Right lobe of liver (tissue), 6 donors: Measurements from ENCODE around the gene KLC1. TPM values are rescaled to one million over a fixed set of nuclear protein-coding genes. Genes with fewer than 3 reads are reported as not detected.

Source experiments
- ATAC-seq, 4 donors: fragments of 200-7000 bp; cut with Tn5 transposase; one replicate each; pipeline ENCODE4 v1.9.1; 2020; ENCODE audit warnings: mild to moderate bottlenecking in 4 of 4, moderate library complexity in 4 of 4
- DNase-seq, 3 donors: peaks; one replicate each; pipeline ENCODE4 v3.0.0-alpha.2; 2020
- H3K27ac ChIP-seq, 3 donors: fragments of 200-600 bp; one replicate each; pipeline ENCODE4 v1.8.0; 2022
- H3K27me3 ChIP-seq, 2 donors: fragments of 200-600 bp; one replicate each; pipeline ENCODE4 v1.8.0; 2022
- H3K36me3 ChIP-seq, 4 donors: fragments of 200-600 bp; sonication (generic) in 1 of 4; one replicate each; pipeline versions ENCODE4 v1.5.1 to v1.8.0; 2017 to 2022; ENCODE audit warnings: control low read depth in 1 of 4
- H3K4me1 ChIP-seq, 4 donors: fragments of 200-600 bp; sonication (generic) in 1 of 4; one replicate each; pipeline versions ENCODE4 v1.5.1 to v1.8.0; 2017 to 2022; ENCODE audit warnings: control low read depth in 1 of 4
- H3K4me3 ChIP-seq, 3 donors: fragments of 200-600 bp; one replicate each; pipeline ENCODE4 v1.8.0; 2022
- H3K9me3 ChIP-seq, 4 donors: fragments of 200-600 bp; sonication (generic) in 1 of 4; one replicate each; pipeline versions ENCODE4 v1.5.1 to v1.8.0; 2017 to 2022; ENCODE audit warnings: control low read depth in 1 of 4
- POLR2A ChIP-seq: fragments of 450-650 bp; IDR thresholded peaks from one replicate; pipeline ENCODE4 v1.6.1; 2017; ENCODE audit warnings: antibody characterized with exemption, mild to moderate bottlenecking
- WGBS: methylation state at CpG from one replicate; pipeline ENCODE4 v1.1.6; 2018; ENCODE audit warnings: low coverage, low lambda C conversion rate; ENCODE audit not compliant: insufficient coverage; ENCODE audit errors: missing lambda C conversion rate; 5-methylcytosine and 5-hydroxymethylcytosine counted together
- intact Hi-C, 2 donors: fragments of 100-400 bp; cut with DNase I; formaldehyde crosslinking; loops; one replicate each; pipeline versions ENCODE4 v1.11.2 to v1.14.1; 2022
- total RNA-seq, 6 experiments: library from RNA; depleted of rRNA in 2 of 6; stranded (reverse); fragments of >200 nt in 2 of 6; fragmentation: NEBNext Ultra II Directional in 3 of 6; extraction: Animal tissue kit (Norgen Biotek cat#: 25700) in 3 of 6; gene quantifications; one replicate each; pipeline versions ENCODE4 v1.1.0 to v1.2.4, GENCODE V29; 2016 to 2023
- TF ChIP-seq, protein P1 (sequence below), 4 donors: fragments of 200-600 bp in 3 of 4; fragments of 450-650 bp in 1 of 4; IDR thresholded peaks; one replicate each; pipeline versions ENCODE4 v1.5.1 to v1.8.0; 2016 to 2022; ENCODE audit warnings: antibody characterized with exemption in 4 of 4, mild to moderate bottlenecking in 2 of 4
- donor health status: DM: no; HTN: yes; CAD: no.
- donor health status: DM: no; HTN: no; CAD: no.
- donor health status: DM: no; HTN: no; CAD: no.
- donor health status: DM: no; HTN: yes; CAD: no.
- donor health status: DM: no; HTN: yes; CAD: no.

Gene KLC1
- total RNA-seq, 6 experiments from 2014 or later = 45.8 to 78.9 (median 58.0) TPM

DNA sequence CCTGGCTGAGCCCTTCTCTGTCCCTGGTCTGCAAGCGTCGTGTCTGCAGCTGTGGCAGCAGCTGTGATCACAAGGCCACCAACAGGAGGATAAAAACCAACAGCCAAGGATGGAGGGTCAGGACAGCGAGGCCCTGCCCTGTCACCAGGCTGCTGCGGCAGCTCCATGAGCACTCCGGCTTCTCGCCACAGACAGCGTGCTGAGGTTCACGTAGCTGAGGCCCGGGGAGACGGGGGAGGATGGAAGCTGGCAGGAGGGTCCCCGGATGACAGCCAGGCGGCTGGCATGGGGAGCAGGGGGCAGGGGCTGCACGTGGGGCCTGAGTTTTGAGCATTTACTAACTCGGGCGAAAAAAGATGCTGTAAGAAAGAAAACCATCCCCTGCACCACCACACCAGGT is 80.8 kb downstream of the KLC1 start:
- no peak for TF ChIP-seq POLR2A
- TF ChIP-seq, protein P1, sequence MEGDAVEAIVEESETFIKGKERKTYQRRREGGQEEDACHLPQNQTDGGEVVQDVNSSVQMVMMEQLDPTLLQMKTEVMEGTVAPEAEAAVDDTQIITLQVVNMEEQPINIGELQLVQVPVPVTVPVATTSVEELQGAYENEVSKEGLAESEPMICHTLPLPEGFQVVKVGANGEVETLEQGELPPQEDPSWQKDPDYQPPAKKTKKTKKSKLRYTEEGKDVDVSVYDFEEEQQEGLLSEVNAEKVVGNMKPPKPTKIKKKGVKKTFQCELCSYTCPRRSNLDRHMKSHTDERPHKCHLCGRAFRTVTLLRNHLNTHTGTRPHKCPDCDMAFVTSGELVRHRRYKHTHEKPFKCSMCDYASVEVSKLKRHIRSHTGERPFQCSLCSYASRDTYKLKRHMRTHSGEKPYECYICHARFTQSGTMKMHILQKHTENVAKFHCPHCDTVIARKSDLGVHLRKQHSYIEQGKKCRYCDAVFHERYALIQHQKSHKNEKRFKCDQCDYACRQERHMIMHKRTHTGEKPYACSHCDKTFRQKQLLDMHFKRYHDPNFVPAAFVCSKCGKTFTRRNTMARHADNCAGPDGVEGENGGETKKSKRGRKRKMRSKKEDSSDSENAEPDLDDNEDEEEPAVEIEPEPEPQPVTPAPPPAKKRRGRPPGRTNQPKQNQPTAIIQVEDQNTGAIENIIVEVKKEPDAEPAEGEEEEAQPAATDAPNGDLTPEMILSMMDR (IDR thresholded peaks at IDR 0.05) = no peak
- no peak for ATAC-seq
- H3K4me3 ChIP-seq = no peak overlapping the region
- H3K9me3 ChIP-seq = no peaks in the 10 kb centered on the region
- H3K27ac ChIP-seq = no peak overlapping the region
- DNase-seq = no peak
- no peaks in the 10 kb centered on the region for H3K27me3 ChIP-seq
- H3K36me3 ChIP-seq = no peaks in the 10 kb centered on the region
- WGBS = 96% methylated on average over 9 of the region's 15 CpGs
- H3K4me1 ChIP-seq = peaks cover 0 to 5% (median 0%) of the 10 kb centered on the region in 4 donors
- intact Hi-C loops = no loop called here

DNA sequence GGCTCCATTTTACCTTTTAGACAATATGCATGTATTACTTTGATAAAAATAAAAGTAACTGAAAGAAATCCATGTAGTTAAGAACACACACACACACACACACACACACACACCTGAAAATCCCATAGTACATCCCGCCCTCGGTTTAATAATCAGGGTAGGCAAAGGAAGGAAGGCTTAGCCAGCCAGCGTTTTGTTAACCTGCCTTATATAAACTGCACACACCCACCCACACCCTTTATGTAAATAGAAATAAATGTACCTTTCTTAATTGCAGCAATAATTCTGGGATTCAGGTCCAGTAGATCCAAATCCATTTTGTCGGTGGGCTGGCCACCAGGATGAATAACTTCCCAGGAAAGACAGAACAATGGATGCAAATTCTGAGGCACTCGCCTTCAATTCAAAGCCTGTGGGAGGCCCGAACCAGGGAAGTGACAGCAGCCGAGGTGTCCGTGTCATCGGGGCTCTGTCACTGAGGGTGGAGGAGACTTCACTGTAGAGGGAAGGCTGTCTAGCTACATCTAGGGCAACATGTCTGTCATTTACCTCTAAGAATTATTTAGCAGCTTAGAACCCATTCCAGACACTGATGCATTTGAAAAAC is 81.9 kb downstream of the KLC1 start:
- H3K27ac ChIP-seq = no peak overlapping the region
- no peaks in the 10 kb centered on the region for H3K27me3 ChIP-seq
- DNase-seq = no peak
- no peak overlapping the region for H3K4me3 ChIP-seq
- no peak for ATAC-seq
- no peaks in the 10 kb centered on the region for H3K9me3 ChIP-seq
- TF ChIP-seq, protein P1 (IDR thresholded peaks at IDR 0.05) = no peak
- no peak for TF ChIP-seq POLR2A
- no peaks in the 10 kb centered on the region for H3K36me3 ChIP-seq
- H3K4me1 ChIP-seq = peaks cover 0 to 5% (median 0%) of the 10 kb centered on the region in 4 donors
- intact Hi-C loops = no loop called here
- 87% methylated on average over 9 of the region's 9 CpGs for WGBS

DNA sequence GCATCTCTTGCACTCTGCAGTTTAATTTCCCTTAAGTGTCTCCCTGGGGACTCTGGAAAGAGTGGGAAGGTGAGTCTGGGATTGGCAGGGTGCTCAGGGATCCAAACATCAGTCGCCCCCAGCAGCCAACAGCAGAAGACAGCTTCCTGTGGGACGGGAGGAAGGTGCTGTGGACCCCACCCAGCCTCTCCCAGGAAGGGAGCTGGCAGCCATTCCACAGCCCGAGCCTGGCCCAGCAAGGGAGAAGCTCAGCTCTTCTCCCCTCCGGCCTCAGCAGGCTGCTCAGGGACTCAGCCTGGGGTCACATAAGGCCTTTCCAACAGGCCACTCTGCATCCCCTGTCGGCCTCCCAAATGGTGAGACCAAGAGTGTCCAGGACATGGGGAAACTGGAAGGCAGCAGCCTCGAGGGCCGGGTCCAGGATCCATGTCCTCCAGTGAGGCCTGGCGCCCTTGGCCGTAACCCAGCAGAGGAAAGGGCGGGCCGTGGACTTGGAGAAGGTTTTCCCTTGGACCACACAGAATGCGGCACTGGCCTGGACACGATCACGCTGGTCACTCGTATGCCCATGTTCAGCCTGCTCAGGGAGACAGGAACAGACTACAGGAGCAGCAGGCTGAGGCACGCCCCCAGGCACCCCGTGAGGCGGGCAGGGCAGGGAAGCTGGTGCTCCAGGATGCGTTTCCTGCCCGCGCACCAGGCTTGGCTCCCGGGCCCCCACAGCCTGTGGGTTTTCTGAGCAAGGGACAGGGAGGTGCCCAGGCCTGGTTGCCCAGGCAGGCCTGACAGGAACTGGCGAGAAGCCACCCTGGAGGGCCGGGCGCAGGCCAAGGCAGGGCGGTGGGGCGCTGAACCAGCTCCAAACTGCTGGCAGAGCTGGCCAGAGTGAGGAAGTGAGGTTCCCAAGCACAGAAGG is 82.8 kb downstream of the KLC1 start:
- no peak for ATAC-seq
- H3K4me3 ChIP-seq = no peak overlapping the region
- intact Hi-C loops = no loop called here
- no peaks in the 10 kb centered on the region for H3K27me3 ChIP-seq
- H3K4me1 ChIP-seq = peaks cover 0 to 5% (median 2%) of the 10 kb centered on the region in 4 donors
- H3K36me3 ChIP-seq = no peaks in the 10 kb centered on the region
- H3K27ac ChIP-seq = no peak overlapping the region
- DNase-seq = no peak
- 32% methylated on average over 4 of the region's 27 CpGs for WGBS
- TF ChIP-seq POLR2A = no peak
- TF ChIP-seq, protein P1 (IDR thresholded peaks at IDR 0.05) = no peak
- H3K9me3 ChIP-seq = no peaks in the 10 kb centered on the region

DNA sequence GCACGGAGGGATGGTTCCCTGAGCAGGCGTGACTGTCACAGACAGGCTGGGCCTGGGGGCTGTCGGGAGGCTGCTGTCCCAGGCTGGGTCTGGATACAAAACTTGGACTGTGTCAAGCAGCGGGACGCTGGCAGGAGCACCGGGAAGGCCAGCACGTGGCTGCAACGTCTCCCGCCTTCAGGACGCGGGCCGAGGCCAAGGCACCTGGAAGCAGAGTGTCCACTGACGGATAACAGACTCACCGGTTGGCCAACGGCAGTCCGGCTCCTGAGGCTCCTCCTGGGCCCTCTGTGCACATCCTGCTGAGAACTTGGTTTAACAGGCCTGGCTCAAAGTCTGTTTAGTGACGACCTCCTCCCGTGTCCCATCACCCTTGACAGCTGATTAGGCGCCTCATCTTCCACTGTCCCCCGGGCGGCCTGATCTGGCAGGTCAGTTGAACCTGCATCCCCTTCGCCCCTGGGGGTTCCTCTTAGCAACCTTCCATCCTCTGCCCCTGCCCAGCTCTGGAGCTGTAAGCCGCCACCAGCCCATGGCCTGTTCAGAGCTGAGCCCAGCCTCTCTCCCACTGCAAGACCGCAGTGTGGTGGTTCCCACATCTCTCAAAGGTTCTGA is 83.7 kb downstream of the KLC1 start:
- Histone ChIP-seq H3K27ac (no peak overlapping the region), H3K27me3 (no peaks in the 10 kb centered on the region), H3K9me3 (no peaks in the 10 kb centered on the region), H3K4me3 (no peak overlapping the region), H3K4me1 (peaks cover 0 to 7% (median 2%) of the 10 kb centered on the region in 4 donors), H3K36me3 (no peaks in the 10 kb centered on the region)
- TF ChIP-seq, protein P1 (IDR thresholded peaks at IDR 0.05) = no peak
- no peak for TF ChIP-seq POLR2A
- intact Hi-C loops = no loop called here
- 74% methylated on average over 11 of the region's 24 CpGs for WGBS
- DNase-seq (no peak), ATAC-seq (no peak)
